ENCODE data around the gene FSIP2. TPM values are rescaled to one million over a fixed set of nuclear protein-coding genes. Genes with fewer than 3 reads are reported as not detected.

The FSIP2 gene
- total and polyA plus RNA-seq, 2 donors (not counting 3 experiments of a cell fraction or from before 2014, with no cell fraction given), result 0.04 to 0.24 TPM

DNA sequence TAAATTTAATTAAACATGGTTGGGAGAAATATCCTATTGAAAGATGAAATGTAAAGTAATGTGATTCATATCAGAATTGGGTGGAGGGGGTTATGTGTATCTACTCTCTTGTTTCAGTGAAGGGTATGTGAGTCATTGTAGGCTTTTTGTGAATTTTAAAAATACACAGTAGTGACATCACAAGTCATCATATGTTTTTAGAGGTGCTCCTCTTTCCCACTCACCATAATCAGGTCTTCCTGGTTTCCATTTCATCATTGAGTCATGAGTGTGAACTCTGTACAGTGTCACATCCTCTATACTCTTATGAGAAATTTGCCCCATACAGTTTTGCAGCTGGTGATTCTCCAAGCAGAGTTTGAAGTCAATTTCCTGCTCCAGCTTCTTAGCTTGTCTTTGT lies 18.8 kb downstream of the FSIP2 start:
- no peak for DNase-seq (ENCODE audit: low read depth, low spot score)
- Histone ChIP-seq H3K79me2 (ENCODE audit: control insufficient read depth, insufficient read depth, low read length) (no peaks in the 10 kb centered on the region), H4K20me1 (replicated peaks; ENCODE audit: control insufficient read depth, extremely low read depth, insufficient read depth, low read length) (no peaks in the 10 kb centered on the region), H3K27ac (ENCODE audit: insufficient read depth, low read depth, low read length) (no peak overlapping the region), H3K4me3 (replicated peaks in 1 of 3; ENCODE audit: insufficient read depth in 1 of 3, low read depth in 1 of 3, low read length in 3 of 3) (no peak overlapping the region), H3K9ac (replicated peaks; ENCODE audit: extremely low read depth, insufficient read depth, low read length) (no peak overlapping the region), H2AFZ (ENCODE audit: low read depth, low read length) (no peak overlapping the region), H3K9me1 (replicated peaks; ENCODE audit: control insufficient read depth, extremely low read depth, insufficient read depth, low read length) (no peaks in the 10 kb centered on the region), H3K4me2 (ENCODE audit: insufficient read depth, low read length) (no peak overlapping the region), H3K4me1 (ENCODE audit: control insufficient read depth, extremely low read depth, insufficient read depth, low read length) (no peaks in the 10 kb centered on the region), H3K36me3 (ENCODE audit: control insufficient read depth in 2 of 2, extremely low read depth in 1 of 2, insufficient read depth in 2 of 2, low read length in 2 of 2) (no peaks in the 10 kb centered on the region), H3K27me3 (ENCODE audit: control insufficient read depth in 2 of 2, insufficient read depth in 2 of 2, low read length in 2 of 2) (no peaks in the 10 kb centered on the region), H3K9me3 (replicated peaks; ENCODE audit: control insufficient read depth, insufficient read depth, low read length) (no peaks in the 10 kb centered on the region)
- no peak for FAIRE-seq
- POLR2A ChIA-PET, result no interaction called here
- dilution Hi-C loops (cut with MboI; ENCODE audit: extremely low pct_ligation_motif_present, low sequenced_read_pairs) (no loop called here), intact Hi-C loops (cut with micrococcal nuclease) (no loop called here)
- BruUV-seq (replicated peaks), result no TSS peak
- no peak for TF ChIP-seq GATA2 (IDR thresholded peaks at IDR 0.05; ENCODE audit: insufficient read depth, insufficient read length, low read depth, low read length)
- TF ChIP-seq FOS (IDR thresholded peaks at IDR 0.05; ENCODE audit: borderline replicate concordance, insufficient read depth, low read length), result no peak
- TF ChIP-seq, protein P1, sequence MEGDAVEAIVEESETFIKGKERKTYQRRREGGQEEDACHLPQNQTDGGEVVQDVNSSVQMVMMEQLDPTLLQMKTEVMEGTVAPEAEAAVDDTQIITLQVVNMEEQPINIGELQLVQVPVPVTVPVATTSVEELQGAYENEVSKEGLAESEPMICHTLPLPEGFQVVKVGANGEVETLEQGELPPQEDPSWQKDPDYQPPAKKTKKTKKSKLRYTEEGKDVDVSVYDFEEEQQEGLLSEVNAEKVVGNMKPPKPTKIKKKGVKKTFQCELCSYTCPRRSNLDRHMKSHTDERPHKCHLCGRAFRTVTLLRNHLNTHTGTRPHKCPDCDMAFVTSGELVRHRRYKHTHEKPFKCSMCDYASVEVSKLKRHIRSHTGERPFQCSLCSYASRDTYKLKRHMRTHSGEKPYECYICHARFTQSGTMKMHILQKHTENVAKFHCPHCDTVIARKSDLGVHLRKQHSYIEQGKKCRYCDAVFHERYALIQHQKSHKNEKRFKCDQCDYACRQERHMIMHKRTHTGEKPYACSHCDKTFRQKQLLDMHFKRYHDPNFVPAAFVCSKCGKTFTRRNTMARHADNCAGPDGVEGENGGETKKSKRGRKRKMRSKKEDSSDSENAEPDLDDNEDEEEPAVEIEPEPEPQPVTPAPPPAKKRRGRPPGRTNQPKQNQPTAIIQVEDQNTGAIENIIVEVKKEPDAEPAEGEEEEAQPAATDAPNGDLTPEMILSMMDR (IDR thresholded peaks at IDR 0.05; ENCODE audit: extremely low read depth in 1 of 2, insufficient read depth in 1 of 2, low read depth in 1 of 2, low read length in 2 of 2), result no peak
- TF ChIP-seq POLR2AphosphoS5 (IDR thresholded peaks at IDR 0.05; ENCODE audit: insufficient read depth, low read depth, low read length), result no peak
- TF ChIP-seq EZH2 (IDR thresholded peaks at IDR 0.05; ENCODE audit: borderline replicate concordance, low read depth, low read length, severe bottlenecking), result no peak
- TF ChIP-seq MAX (IDR thresholded peaks at IDR 0.05; ENCODE audit: insufficient read depth, insufficient read length), result no peak
- no peak for TF ChIP-seq JUN (IDR thresholded peaks at IDR 0.05; ENCODE audit: borderline replicate concordance, insufficient read depth, insufficient read length, low read depth)
- no peak for TF ChIP-seq MYC (IDR thresholded peaks at IDR 0.05; ENCODE audit: low read depth, low read length)
- no peak for TF ChIP-seq POLR2A (IDR thresholded peaks at IDR 0.05; ENCODE audit: low read depth, low read length)
- CTCF ChIA-PET, result no interaction called here

Measured in endothelial cell of umbilical vein (primary cell).